ENCODE results near the gene GMNN.

The GMNN gene

GRCh38 chr6:24777227-24777626, 2.5 kb downstream of the GMNN start:
- Histone ChIP-seq H3K9me3 (ENCODE audit: insufficient read depth, low read length) (no peaks in the 10 kb centered on the region), H3K9ac (ENCODE audit: low read length) (peak overlapping the region; percentile 77), H3K79me2 (ENCODE audit: insufficient read depth, low read length) (peaks cover 64% of the 10 kb centered on the region), H3K27me3 (ENCODE audit: low read length) (no peaks in the 10 kb centered on the region), H4K20me1 (ENCODE audit: low read depth, low read length) (peaks cover 45% of the 10 kb centered on the region), H3K9me2 (replicated peaks; ENCODE audit: insufficient read depth, low read length) (no peaks in the 10 kb centered on the region), H3K36me3 (ENCODE audit: low read length) (peaks cover 57% of the 10 kb centered on the region), H3K4me3 (ENCODE audit: insufficient read depth, low read length, poor library complexity, severe bottlenecking) (peak overlapping the region; percentile 87), H2AFZ (ENCODE audit: low read depth, low read length, severe bottlenecking) (no peak overlapping the region), H3K27ac (ENCODE audit: low read depth, low read length) (no peak overlapping the region; the same call in 1 of the 2 replicates), H3F3A (ENCODE audit: insufficient read depth) (peaks cover 25% of the 10 kb centered on the region), H3K4me2 (ENCODE audit: low read depth, low read length, poor library complexity, severe bottlenecking) (peak overlapping the region; percentile 82)
- TF ChIP-seq CTCF (IDR thresholded peaks at IDR 0.05; ENCODE audit: insufficient read depth, low read length, poor library complexity, severe bottlenecking) (no peak), EZH2phosphoT487 (conservative IDR thresholded peaks at IDR 0.05; ENCODE audit: low read length) (no peak)

DNA sequence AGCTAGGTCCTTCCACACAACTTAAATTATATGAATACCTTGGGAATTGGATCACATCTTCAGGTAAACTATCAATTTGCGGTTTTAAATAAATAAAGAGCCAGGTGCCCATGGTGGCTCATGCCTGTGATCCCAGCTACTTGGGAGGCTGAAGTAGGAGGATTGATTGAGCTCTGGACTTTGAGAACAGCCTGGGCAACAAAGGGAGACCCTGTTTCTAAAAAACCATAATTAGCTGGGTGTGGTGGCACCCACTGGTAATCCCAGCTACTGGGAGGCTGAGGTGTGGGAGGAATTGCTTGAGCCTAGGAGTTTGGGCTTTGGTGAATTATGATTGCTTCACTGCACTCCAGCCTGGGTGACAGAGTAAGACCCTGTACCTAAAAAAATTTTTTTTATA, 3.4 kb downstream of the GMNN start:
- Histone ChIP-seq H3K9ac (ENCODE audit: low read length) (peak overlapping the region; percentile 77; the same call in 1 of the 2 replicates), H3K27me3 (ENCODE audit: low read length) (no peaks in the 10 kb centered on the region), H3K9me3 (ENCODE audit: insufficient read depth, low read length) (no peaks in the 10 kb centered on the region), H3K4me3 (ENCODE audit: insufficient read depth, low read length, poor library complexity, severe bottlenecking) (no peak overlapping the region), H3K9me2 (replicated peaks; ENCODE audit: insufficient read depth, low read length) (no peaks in the 10 kb centered on the region), H3F3A (ENCODE audit: insufficient read depth) (peaks cover 30% of the 10 kb centered on the region), H2AFZ (ENCODE audit: low read depth, low read length, severe bottlenecking) (no peak overlapping the region), H3K4me2 (ENCODE audit: low read depth, low read length, poor library complexity, severe bottlenecking) (peak overlapping the region; percentile 82), H3K27ac (ENCODE audit: low read depth, low read length) (no peak overlapping the region), H3K36me3 (ENCODE audit: low read length) (peaks cover 66% of the 10 kb centered on the region), H3K79me2 (ENCODE audit: insufficient read depth, low read length) (peaks cover 72% of the 10 kb centered on the region), H4K20me1 (ENCODE audit: low read depth, low read length) (peaks cover 54% of the 10 kb centered on the region)
- no peak for TF ChIP-seq EZH2phosphoT487 (conservative IDR thresholded peaks at IDR 0.05; ENCODE audit: low read length)
- TF ChIP-seq CTCF (IDR thresholded peaks at IDR 0.05; ENCODE audit: insufficient read depth, low read length, poor library complexity, severe bottlenecking) = no peak

DNA sequence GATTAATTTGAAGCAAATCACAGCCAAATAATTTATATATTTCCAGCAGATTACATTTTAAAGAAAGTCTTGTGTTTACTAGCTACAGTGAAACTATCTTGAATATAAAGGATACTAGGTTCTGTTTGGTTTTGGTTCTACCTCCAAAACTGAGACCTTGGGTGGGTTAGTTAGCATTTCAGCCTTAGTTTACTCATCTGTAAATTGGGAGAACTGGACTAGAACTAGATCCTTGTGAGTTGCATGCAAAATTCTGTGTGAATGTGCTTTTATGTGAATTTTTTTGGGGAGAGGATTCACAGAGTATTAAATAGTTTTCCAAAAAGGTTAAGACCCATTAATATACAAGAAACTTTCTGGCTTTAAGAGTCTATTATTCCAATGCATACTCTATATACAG, 4.1 kb downstream of the GMNN start:
- Histone ChIP-seq H3K36me3 (ENCODE audit: low read length) (peaks cover 73% of the 10 kb centered on the region), H3K9ac (ENCODE audit: low read length) (no peak overlapping the region), H3K27me3 (ENCODE audit: low read length) (no peaks in the 10 kb centered on the region), H4K20me1 (ENCODE audit: low read depth, low read length) (peaks cover 54% of the 10 kb centered on the region), H3K9me2 (replicated peaks; ENCODE audit: insufficient read depth, low read length) (no peaks in the 10 kb centered on the region), H3K4me3 (ENCODE audit: insufficient read depth, low read length, poor library complexity, severe bottlenecking) (no peak overlapping the region), H3K79me2 (ENCODE audit: insufficient read depth, low read length) (peaks cover 74% of the 10 kb centered on the region), H3K4me2 (ENCODE audit: low read depth, low read length, poor library complexity, severe bottlenecking) (peak overlapping the region; percentile 82), H3K27ac (ENCODE audit: low read depth, low read length) (no peak overlapping the region), H3F3A (ENCODE audit: insufficient read depth) (peaks cover 30% of the 10 kb centered on the region), H3K9me3 (ENCODE audit: insufficient read depth, low read length) (no peaks in the 10 kb centered on the region), H2AFZ (ENCODE audit: low read depth, low read length, severe bottlenecking) (no peak overlapping the region)
- TF ChIP-seq CTCF (IDR thresholded peaks at IDR 0.05; ENCODE audit: insufficient read depth, low read length, poor library complexity, severe bottlenecking) (no peak), EZH2phosphoT487 (conservative IDR thresholded peaks at IDR 0.05; ENCODE audit: low read length) (no peak)
